ENCODE measurements around the gene ZKSCAN4.

The ZKSCAN4 gene

GRCh38 chr6:28252009-28252975 lies at the start of gene ZKSCAN4:
Gene ZKSCAN4 (minus strand): TSS chr6:28252269. CDS start chr6:28251980, 289 bp downstream.
- H3K4me3 ChIP-seq (ENCODE audit: low read depth, low read length) = peak within 1 kb of the TSS; percentile 89
- peak; percentile 93 for DNase-seq (ENCODE audit: low read depth)
- no peak for TF ChIP-seq CTCF (IDR thresholded peaks at IDR 0.05; ENCODE audit: insufficient read depth, low read depth, low read length, missing control alignments)

GRCh38 chr6:28296520-28297060 lies 44.5 kb upstream of the ZKSCAN4 start:
- no peak for DNase-seq (ENCODE audit: low read depth)
- no peak for TF ChIP-seq CTCF (IDR thresholded peaks at IDR 0.05; ENCODE audit: insufficient read depth, low read depth, low read length, missing control alignments)
- H3K4me3 ChIP-seq (ENCODE audit: low read depth, low read length) = no peak overlapping the region

- DNase-seq (ENCODE audit: low read depth) = no peak
- H3K4me3 ChIP-seq (ENCODE audit: low read depth, low read length) = no peak overlapping the region
- no peak for TF ChIP-seq CTCF (IDR thresholded peaks at IDR 0.05; ENCODE audit: insufficient read depth, low read depth, low read length, missing control alignments)
These were observed 43.3 kb upstream of the ZKSCAN4 start for GRCh38 chr6:28295326-28295725.

GRCh38 chr6:28291573-28291972 lies 39.5 kb upstream of the ZKSCAN4 start:
- no peak overlapping the region for H3K4me3 ChIP-seq (ENCODE audit: low read depth, low read length)
- no peak for DNase-seq (ENCODE audit: low read depth)
- no peak for TF ChIP-seq CTCF (IDR thresholded peaks at IDR 0.05; ENCODE audit: insufficient read depth, low read depth, low read length, missing control alignments)

GRCh38 chr6:28282926-28283325 lies 30.9 kb upstream of the ZKSCAN4 start:
- H3K4me3 ChIP-seq (ENCODE audit: low read depth, low read length) = no peak overlapping the region

More at GRCh38 chr6:28282926-28283325, 30.9 kb upstream of the ZKSCAN4 start:
- no peak for DNase-seq (ENCODE audit: low read depth)
- no peak for TF ChIP-seq CTCF (IDR thresholded peaks at IDR 0.05; ENCODE audit: insufficient read depth, low read depth, low read length, missing control alignments)

All from GM12865 (cell line).